ENCODE results near the gene PRSS50.
"Not testable (repeated sequence)": the region's sequence is repeated elsewhere in the genome, so short reads cannot be mapped to it uniquely, and the experiment has no call there.

Gene PRSS50

GRCh38 chr3:46706771-46707582 is 10.7 kb downstream of the PRSS50 start:
- no peak for DNase-seq

DNA sequence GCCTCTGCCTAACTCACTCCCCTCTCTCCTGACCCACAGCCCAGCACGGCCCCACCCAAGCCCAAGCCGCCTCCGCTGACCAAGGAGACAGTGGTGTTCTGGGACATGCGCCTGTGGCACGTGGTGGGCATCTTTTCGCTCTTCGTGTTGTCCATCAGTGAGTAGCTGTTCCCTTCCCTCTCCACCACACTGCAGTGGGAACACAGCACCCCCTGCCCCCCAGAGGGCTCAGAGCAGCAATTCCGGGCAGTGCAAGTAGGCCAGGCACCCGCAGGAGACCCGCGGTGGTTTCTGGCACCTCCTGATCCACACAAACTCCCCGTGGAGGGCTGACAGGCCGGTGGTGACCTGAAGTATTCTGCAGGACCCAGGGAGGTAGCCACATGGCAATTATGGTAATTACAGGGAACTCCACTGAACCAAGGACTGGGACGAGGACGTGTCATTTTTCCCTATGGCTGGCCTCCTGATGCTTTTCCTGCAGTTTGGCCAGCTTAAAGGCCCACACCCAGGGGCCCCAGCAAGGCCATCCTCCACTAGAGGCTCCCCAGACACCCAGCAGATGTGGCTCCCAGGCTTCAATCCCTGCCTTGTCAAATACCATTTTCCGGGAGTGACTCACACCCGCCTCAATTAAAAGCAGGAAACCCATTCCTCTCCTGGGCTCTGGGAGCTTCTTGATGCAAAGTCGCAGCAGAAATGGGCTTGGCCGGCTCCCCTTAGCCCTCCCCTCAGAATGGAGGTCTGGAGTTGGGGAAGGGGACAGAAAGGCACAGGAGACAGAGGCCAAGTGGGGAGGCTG is 11.7 kb downstream of the PRSS50 start:
- no peak for DNase-seq

- DNase-seq, result peak; percentile 62
These were observed 12.6 kb downstream of the PRSS50 start for GRCh38 chr3:46705022-46705530.

DNA sequence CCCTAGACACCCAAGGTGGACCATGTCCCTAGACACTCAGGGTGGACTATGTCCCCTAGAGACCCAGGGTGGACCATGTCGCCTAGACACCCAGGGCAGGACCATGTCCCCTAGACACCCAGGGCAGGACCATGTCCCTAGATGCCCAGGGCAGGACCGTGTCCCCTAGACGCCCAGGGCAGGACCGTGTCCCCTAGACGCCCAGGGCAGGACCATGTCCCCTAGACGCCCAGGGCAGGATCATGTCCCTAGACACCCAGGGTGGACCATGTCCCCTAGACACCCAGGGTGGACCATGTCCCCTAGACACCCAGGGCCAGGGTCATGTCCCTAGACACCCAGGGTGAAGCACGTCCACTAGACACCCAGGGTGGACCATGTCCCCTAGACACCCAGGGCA is 13.3 kb downstream of the PRSS50 start:
- DNase-seq, result not testable (repeated sequence)

GRCh38 chr3:46703013-46703520 is 14.6 kb downstream of the PRSS50 start:
- no peak for DNase-seq

GRCh38 chr3:46702246-46703012 is 15.2 kb downstream of the PRSS50 start:
- DNase-seq, result no peak

DNA sequence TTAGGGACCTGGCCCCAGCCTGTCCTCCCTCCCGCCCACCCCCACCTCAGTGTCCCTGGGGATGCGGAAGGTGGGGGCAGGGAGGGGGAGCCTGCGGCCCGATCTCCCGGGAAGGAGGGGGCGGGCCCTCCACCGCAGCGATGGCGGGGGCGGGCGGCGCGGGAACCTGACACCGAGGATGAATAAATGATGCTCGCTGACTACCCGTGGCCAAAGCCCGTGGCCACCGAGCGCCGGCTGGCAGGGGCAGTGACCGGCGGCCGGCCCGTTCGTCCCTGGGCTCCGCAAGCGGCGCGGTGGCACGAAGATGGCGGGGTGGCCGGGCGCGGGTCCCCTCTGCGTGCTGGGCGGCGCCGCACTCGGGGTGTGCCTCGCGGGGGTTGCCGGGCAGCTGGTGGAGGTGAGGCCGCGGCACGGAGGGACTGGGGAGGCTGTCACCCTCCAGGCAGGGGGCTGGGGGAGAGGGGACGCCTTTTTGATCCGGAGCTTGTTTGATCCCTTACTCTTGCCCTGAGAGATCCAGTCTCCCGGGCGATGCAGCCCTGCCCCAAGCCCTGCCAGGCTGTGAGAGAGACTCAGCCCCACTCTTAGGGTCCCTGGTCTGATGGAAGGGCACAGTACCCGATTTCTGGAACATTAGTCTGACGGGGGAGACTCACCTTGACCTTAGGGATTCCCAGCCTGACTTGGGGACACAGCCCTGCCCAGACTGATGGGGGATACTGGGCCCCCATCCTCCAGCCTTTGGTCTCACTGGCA is 16.3 kb downstream of the PRSS50 start, which contains the start of gene TMIE:
TMIE (plus strand) TSS at position 212 of the 759 bp plus-strand sequence; CDS start at position 308, 96 bp downstream.
- no peak for DNase-seq

- DNase-seq, result no peak
These were observed 16.9 kb downstream of the PRSS50 start for GRCh38 chr3:46700772-46701171.

GRCh38 chr3:46699676-46700523 is 17.8 kb downstream of the PRSS50 start:
- DNase-seq, result peak; percentile 46

- DNase-seq, result no peak
These were observed 21.4 kb downstream of the PRSS50 start for GRCh38 chr3:46695962-46696894.

DNA sequence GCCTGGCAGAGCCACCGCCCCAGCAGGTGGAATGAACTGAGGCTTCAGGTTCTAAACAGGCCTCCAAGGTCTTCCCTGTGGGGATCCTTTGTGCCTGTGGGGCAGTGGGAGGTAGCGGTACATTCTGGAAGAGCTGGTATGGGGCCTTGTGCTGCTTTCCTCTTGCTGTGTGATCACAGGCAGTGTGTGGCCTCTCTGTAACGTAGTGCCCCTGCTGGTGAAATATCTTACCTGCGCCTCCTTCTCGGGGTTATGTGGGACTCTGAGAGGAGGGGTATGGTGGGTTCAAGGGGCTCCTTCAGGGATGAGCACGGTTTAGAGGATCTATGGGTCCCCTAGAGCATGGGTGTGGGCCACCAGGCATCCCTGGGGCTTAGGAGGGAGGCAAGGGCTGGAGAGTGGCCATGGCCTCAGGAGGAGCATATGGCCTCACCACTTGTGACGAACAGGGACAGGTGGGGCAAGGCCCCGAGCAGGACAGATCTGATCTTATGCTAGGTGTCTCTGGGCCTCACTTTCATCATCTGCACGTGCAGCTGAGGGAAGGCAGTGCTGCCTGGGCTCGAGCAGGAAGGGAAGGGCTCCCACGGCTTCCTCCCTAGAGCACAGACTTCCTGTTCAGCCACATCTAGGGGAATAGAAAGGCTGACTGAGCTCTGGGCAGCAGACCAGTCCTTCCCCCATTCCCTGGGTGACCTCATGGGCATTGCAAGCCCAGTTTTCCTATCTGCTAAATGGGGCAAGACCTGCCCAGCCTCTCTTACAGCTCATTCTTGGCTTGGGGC is 22.3 kb downstream of the PRSS50 start:
- DNase-seq, result peak; percentile 51

DNA sequence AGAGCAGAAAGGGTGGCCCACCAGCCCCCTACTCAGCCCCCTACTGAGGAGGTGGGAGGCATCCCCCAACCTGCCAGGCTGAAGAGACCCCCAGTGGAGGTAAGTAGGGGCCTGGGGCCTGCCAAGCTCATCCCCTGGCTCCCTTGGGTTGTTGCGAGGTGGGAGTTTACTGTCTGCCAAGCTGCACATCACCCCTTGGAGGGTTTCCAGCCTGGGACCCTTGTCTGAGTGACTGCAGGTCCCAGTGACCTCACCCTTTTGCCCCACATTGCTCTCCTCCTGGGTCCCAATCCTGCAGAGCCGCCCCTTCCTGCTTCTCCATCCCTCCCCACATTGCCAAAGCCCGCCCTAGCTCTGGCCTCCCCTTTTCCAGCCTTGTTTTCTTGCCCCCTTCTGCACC is 23.1 kb downstream of the PRSS50 start:
- no peak for DNase-seq

GRCh38 chr3:46693892-46694226 is 23.8 kb downstream of the PRSS50 start:
- peak; percentile 48 for DNase-seq

GRCh38 chr3:46693038-46693891 is 24.4 kb downstream of the PRSS50 start, which contains the start of gene ALS2CL:
ALS2CL (minus strand) TSS chr3:46693679; CDS start chr3:46689440, 4,239 bp downstream.
- peak; percentile 76 for DNase-seq

DNA sequence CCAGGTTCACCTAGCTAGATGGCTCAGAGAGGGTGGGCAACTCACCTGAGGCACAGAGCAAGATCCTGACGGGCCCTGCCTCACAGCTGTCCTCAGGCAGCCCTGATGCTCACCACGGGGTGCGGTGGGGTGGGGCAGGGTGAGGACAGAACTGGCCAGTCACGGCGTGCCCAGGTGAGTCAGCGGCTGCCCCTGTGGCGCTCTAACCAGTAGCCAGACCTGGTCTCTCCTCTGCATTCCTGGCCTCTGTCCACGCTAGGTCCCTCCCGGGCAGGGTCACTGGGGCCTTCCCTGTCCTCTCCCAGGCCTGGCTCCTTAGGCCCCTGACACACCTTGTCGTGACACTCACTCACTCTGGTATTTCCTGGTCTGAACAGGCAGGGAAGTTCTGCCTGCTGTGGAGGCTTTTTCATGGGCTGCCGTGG is 25.1 kb downstream of the PRSS50 start:
- DNase-seq, result no peak

- no peak for DNase-seq
These were observed 26.9 kb downstream of the PRSS50 start for GRCh38 chr3:46690798-46691197.

- no peak for DNase-seq
These were observed 32.2 kb downstream of the PRSS50 start for GRCh38 chr3:46685446-46685845.

GRCh38 chr3:46684891-46685290 is 32.8 kb downstream of the PRSS50 start:
- DNase-seq, result no peak
